HG02973 (cell line): ENCODE results near the gene DDB1.
A peak's percentile ranks its signal among the peaks of the same experiment; 100 is the strongest.

Experiments
- ATAC-seq: cut with Tn5 transposase; IDR thresholded peaks from one replicate; pipeline ENCODE4 v1.9.1; 2021; ENCODE audit warnings: moderate library complexity; ENCODE audit not compliant: unreplicated experiment

DDB1 gene

GRCh38 chr11:61332797-61333549 lies at the start of gene DDB1, which contains the start of gene TKFC:
Gene DDB1 (minus strand): TSS chr11:61333105. CDS start chr11:61332968, 137 bp downstream.
Gene TKFC (plus strand): TSS chr11:61333228. CDS start chr11:61334729, 1,501 bp downstream.
- ATAC-seq, result peak; percentile 82

GRCh38 chr11:61380884-61381283 lies 48.0 kb upstream of the DDB1 start:
- no peak for ATAC-seq

- ATAC-seq, result no peak
Observed at GRCh38 chr11:61378713-61379313, 45.9 kb upstream of the DDB1 start.

GRCh38 chr11:61377461-61378160 lies 44.7 kb upstream of the DDB1 start:
- no peak for ATAC-seq

- ATAC-seq, result no peak
Observed at GRCh38 chr11:61375761-61376108, 42.8 kb upstream of the DDB1 start.

GRCh38 chr11:61372659-61373420 lies 39.9 kb upstream of the DDB1 start:
- ATAC-seq, result no peak

- ATAC-seq, result no peak
Observed at GRCh38 chr11:61370349-61371005, 37.6 kb upstream of the DDB1 start.

GRCh38 chr11:61369372-61370348 lies 36.8 kb upstream of the DDB1 start:
- ATAC-seq, result no peak

GRCh38 chr11:61368646-61369045 lies 35.7 kb upstream of the DDB1 start:
- no peak for ATAC-seq

- ATAC-seq, result no peak
Observed at GRCh38 chr11:61367406-61367805, 34.5 kb upstream of the DDB1 start.

GRCh38 chr11:61364012-61364675 lies 31.2 kb upstream of the DDB1 start:
- ATAC-seq, result no peak

- no peak for ATAC-seq
Observed at GRCh38 chr11:61362542-61362875, 29.6 kb upstream of the DDB1 start.

- ATAC-seq, result peak; percentile 84
Observed at GRCh38 chr11:61361741-61362541, 29.0 kb upstream of the DDB1 start, which contains the start of the genes CYB561A3 and TMEM138. Gene CYB561A3 (minus strand): TSS chr11:61361882. CDS start chr11:61356713, 5,169 bp downstream. Gene TMEM138 (plus strand): TSS chr11:61362374. CDS start chr11:61364391, 2,017 bp downstream.

GRCh38 chr11:61361237-61361740 lies 28.4 kb upstream of the DDB1 start:
- no peak for ATAC-seq

- no peak for ATAC-seq
Observed at GRCh38 chr11:61359516-61359915, 26.6 kb upstream of the DDB1 start.

GRCh38 chr11:61358566-61358965 lies 25.7 kb upstream of the DDB1 start:
- ATAC-seq, result no peak

GRCh38 chr11:61357894-61358239 lies 25.0 kb upstream of the DDB1 start:
- no peak for ATAC-seq
